ENCODE data around the gene SCUBE3. TPM values are rescaled to one million over a fixed set of nuclear protein-coding genes. Genes with fewer than 3 reads are reported as not detected.

Gene SCUBE3
- total and polyA plus RNA-seq, 9 of the 15 experiments (the other 6 are each of a cell fraction or from before 2014, with no cell fraction given) = 0.01 to 0.11 TPM; not detected in 7

DNA sequence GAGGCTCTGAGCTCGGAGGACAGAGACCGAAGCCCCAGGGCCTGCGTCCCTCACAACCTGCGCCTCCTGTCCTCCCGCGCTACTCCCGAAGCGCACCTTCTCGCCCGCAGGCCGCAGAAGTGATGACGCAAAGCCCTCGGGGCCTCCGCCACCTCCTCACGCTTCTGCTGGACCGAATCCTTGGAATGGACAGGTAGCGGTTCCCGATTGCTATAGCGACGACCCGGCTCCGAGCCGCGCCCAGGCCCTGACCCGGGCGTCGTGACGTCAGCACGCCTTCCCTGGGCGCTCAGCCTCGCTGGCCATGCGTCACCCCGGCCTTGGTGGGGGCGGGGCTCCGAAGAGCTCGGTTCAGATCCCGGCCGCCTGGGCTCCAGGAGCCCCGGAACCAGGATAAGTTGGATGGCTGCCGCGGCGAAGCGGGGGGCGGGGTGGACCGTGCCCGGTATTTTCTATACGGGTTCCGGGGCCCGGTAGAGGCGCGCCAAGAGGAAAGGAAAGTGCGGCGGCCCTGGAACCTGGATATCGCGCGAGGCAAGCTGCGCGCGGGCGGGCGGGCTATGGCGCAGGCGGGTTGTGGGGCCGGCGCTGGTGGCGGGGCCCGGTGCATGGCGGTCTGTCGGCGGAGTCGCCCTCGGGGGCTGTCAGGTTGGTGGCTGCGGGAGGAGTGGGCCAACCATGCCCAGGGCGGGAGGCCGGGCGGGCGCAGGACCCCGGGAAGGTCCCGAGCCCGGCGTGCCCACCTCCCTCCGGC, 45.6 kb downstream of the SCUBE3 start, which contains the start of gene ZNF76 (continued):
- TF ChIP-seq, protein P1, sequence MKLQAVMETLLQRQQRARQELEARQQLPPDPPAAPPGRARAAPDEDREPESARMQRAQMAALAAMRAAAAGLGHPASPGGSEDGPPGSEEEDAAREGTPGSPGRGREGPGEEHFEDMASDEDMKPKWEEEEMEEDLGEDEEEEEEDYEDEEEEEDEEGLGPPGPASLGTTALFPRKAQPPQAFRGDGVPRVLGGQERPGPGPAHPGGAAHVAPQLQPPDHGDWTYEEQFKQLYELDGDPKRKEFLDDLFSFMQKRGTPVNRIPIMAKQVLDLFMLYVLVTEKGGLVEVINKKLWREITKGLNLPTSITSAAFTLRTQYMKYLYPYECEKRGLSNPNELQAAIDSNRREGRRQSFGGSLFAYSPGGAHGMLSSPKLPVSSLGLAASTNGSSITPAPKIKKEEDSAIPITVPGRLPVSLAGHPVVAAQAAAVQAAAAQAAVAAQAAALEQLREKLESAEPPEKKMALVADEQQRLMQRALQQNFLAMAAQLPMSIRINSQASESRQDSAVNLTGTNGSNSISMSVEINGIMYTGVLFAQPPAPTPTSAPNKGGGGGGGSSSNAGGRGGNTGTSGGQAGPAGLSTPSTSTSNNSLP (IDR thresholded peaks at IDR 0.05; ENCODE audit: borderline replicate concordance, low read depth, low read length) = peak; percentile 59; the same call in 1 of the 2 replicates
- TF ChIP-seq, protein P2, sequence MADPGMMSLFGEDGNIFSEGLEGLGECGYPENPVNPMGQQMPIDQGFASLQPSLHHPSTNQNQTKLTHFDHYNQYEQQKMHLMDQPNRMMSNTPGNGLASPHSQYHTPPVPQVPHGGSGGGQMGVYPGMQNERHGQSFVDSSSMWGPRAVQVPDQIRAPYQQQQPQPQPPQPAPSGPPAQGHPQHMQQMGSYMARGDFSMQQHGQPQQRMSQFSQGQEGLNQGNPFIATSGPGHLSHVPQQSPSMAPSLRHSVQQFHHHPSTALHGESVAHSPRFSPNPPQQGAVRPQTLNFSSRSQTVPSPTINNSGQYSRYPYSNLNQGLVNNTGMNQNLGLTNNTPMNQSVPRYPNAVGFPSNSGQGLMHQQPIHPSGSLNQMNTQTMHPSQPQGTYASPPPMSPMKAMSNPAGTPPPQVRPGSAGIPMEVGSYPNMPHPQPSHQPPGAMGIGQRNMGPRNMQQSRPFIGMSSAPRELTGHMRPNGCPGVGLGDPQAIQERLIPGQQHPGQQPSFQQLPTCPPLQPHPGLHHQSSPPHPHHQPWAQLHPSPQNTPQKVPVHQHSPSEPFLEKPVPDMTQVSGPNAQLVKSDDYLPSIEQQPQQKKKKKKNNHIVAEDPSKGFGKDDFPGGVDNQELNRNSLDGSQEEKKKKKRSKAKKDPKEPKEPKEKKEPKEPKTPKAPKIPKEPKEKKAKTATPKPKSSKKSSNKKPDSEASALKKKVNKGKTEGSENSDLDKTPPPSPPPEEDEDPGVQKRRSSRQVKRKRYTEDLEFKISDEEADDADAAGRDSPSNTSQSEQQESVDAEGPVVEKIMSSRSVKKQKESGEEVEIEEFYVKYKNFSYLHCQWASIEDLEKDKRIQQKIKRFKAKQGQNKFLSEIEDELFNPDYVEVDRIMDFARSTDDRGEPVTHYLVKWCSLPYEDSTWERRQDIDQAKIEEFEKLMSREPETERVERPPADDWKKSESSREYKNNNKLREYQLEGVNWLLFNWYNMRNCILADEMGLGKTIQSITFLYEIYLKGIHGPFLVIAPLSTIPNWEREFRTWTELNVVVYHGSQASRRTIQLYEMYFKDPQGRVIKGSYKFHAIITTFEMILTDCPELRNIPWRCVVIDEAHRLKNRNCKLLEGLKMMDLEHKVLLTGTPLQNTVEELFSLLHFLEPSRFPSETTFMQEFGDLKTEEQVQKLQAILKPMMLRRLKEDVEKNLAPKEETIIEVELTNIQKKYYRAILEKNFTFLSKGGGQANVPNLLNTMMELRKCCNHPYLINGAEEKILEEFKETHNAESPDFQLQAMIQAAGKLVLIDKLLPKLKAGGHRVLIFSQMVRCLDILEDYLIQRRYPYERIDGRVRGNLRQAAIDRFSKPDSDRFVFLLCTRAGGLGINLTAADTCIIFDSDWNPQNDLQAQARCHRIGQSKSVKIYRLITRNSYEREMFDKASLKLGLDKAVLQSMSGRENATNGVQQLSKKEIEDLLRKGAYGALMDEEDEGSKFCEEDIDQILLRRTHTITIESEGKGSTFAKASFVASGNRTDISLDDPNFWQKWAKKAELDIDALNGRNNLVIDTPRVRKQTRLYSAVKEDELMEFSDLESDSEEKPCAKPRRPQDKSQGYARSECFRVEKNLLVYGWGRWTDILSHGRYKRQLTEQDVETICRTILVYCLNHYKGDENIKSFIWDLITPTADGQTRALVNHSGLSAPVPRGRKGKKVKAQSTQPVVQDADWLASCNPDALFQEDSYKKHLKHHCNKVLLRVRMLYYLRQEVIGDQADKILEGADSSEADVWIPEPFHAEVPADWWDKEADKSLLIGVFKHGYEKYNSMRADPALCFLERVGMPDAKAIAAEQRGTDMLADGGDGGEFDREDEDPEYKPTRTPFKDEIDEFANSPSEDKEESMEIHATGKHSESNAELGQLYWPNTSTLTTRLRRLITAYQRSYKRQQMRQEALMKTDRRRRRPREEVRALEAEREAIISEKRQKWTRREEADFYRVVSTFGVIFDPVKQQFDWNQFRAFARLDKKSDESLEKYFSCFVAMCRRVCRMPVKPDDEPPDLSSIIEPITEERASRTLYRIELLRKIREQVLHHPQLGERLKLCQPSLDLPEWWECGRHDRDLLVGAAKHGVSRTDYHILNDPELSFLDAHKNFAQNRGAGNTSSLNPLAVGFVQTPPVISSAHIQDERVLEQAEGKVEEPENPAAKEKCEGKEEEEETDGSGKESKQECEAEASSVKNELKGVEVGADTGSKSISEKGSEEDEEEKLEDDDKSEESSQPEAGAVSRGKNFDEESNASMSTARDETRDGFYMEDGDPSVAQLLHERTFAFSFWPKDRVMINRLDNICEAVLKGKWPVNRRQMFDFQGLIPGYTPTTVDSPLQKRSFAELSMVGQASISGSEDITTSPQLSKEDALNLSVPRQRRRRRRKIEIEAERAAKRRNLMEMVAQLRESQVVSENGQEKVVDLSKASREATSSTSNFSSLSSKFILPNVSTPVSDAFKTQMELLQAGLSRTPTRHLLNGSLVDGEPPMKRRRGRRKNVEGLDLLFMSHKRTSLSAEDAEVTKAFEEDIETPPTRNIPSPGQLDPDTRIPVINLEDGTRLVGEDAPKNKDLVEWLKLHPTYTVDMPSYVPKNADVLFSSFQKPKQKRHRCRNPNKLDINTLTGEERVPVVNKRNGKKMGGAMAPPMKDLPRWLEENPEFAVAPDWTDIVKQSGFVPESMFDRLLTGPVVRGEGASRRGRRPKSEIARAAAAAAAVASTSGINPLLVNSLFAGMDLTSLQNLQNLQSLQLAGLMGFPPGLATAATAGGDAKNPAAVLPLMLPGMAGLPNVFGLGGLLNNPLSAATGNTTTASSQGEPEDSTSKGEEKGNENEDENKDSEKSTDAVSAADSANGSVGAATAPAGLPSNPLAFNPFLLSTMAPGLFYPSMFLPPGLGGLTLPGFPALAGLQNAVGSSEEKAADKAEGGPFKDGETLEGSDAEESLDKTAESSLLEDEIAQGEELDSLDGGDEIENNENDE (IDR thresholded peaks at IDR 0.05; ENCODE audit: low read depth, low read length) = no peak
- TF ChIP-seq, protein P3, sequence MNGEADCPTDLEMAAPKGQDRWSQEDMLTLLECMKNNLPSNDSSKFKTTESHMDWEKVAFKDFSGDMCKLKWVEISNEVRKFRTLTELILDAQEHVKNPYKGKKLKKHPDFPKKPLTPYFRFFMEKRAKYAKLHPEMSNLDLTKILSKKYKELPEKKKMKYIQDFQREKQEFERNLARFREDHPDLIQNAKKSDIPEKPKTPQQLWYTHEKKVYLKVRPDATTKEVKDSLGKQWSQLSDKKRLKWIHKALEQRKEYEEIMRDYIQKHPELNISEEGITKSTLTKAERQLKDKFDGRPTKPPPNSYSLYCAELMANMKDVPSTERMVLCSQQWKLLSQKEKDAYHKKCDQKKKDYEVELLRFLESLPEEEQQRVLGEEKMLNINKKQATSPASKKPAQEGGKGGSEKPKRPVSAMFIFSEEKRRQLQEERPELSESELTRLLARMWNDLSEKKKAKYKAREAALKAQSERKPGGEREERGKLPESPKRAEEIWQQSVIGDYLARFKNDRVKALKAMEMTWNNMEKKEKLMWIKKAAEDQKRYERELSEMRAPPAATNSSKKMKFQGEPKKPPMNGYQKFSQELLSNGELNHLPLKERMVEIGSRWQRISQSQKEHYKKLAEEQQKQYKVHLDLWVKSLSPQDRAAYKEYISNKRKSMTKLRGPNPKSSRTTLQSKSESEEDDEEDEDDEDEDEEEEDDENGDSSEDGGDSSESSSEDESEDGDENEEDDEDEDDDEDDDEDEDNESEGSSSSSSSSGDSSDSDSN (IDR thresholded peaks at IDR 0.05; ENCODE audit: borderline replicate concordance in 1 of 2, low read depth in 2 of 2, low read length in 2 of 2) = peak in 1 of 2 experiments; percentile 45; a peak in 1 of 4 replicates
- TF ChIP-seq GTF2E2 (tag; IDR thresholded peaks at IDR 0.05) (peak; percentile 94; the same call in 1 of the 2 replicates), ZZZ3 (IDR thresholded peaks at IDR 0.05) (no peak), SPI1 (IDR thresholded peaks at IDR 0.05; ENCODE audit: borderline replicate concordance, low read depth, low read length) (no peak), CBFA2T3 (IDR thresholded peaks at IDR 0.05) (peak; percentile 100), SNRNP70 (optimal IDR thresholded peaks at IDR 0.05; ENCODE audit: low read depth, low read length) (no peak), ZNF41 (CRISPR knock-in tag; conservative IDR thresholded peaks at IDR 0.05) (no peak), POLR2G (IDR thresholded peaks at IDR 0.05; ENCODE audit: low read depth, low read length) (peak; percentile 95), CCNT2 (IDR thresholded peaks at IDR 0.05; ENCODE audit: borderline replicate concordance, extremely low read depth, insufficient read length, low read depth, low read length) (peak; percentile 98)
